WERI-Rb-1 (cell line): ENCODE measurements around the gene ATP8A2.

ENCODE experiments used
- DNase-seq: peaks from one replicate; pipeline ENCODE4 v3.0.0-alpha.2; 2020
- H3K27ac ChIP-seq: fragments of 250-450 bp; sonication (Bioruptor Pico); 2 replicates; pipeline ENCODE4 v1.5.1; 2020; ENCODE audit warnings: mild to moderate bottlenecking, moderate library complexity
- H3K27me3 ChIP-seq: fragments of 250-450 bp; sonication (Bioruptor Pico); 2 replicates; pipeline ENCODE4 v1.5.1; 2021; ENCODE audit warnings: mild to moderate bottlenecking, low read depth, moderate library complexity; ENCODE audit not compliant: insufficient read depth, severe bottlenecking
- H3K36me3 ChIP-seq: fragments of 250-450 bp; sonication (Bioruptor Pico); 2 replicates; pipeline ENCODE4 v1.5.1; 2020; ENCODE audit warnings: mild to moderate bottlenecking, moderate library complexity
- H3K4me3 ChIP-seq: 2 replicates; pipeline ENCODE4 v1.5.1; 2011; ENCODE audit warnings: low read depth, mild to moderate bottlenecking, control low read depth, low read length
- H3K9me3 ChIP-seq: fragments of 250-450 bp; sonication (Bioruptor Pico); 2 replicates; pipeline ENCODE4 v1.5.1; 2021; ENCODE audit warnings: mild to moderate bottlenecking, moderate library complexity; ENCODE audit not compliant: severe bottlenecking
- CTCF ChIP-seq: IDR thresholded peaks from 2 replicates; pipeline ENCODE4 v1.5.1; 2011; ENCODE audit warnings: low read depth, mild to moderate bottlenecking, control low read depth, inconsistent platforms, low read length

The ATP8A2 gene

DNA sequence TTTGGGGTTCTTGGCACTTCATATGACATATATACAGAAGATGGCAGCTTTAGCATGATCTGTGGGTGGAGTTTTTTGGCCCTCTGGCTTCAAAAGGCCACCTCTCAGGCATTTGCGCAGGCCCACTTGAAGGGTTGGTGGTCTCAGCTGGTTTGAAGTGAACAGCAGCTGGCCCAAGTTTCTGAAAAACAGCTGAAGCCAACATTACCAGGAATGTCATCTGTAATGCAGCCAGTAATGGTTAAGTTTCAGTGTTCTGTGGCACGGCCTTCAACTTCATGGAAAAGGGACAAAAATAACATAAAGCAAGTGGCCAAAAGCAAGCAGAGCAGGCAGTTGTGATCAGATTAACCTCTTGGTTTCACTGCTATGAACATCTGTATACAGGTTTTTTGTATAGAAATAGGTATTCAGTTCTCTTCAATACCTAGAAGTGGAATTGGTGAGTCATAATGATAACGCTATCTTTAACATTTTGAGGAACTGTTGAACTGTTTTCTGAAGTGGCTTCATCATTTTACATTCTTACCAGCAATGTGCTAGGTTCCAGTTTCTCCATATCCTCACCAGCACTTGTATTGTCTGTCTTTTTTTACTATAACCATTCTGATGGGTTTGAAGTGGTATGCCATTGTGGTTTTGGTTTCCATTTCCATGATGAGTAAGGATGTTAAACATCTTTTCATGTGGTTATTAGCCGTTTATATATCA is 434.6 kb downstream of the ATP8A2 start:
- Histone ChIP-seq H3K9me3 (no peaks in the 10 kb centered on the region), H3K27me3 (no peaks in the 10 kb centered on the region), H3K27ac (no peak overlapping the region), H3K4me3 (no peak overlapping the region), H3K36me3 (no peaks in the 10 kb centered on the region)
- TF ChIP-seq CTCF = no peak
- DNase-seq = no peak

- Histone ChIP-seq H3K4me3 (no peak overlapping the region), H3K27me3 (no peaks in the 10 kb centered on the region), H3K9me3 (no peaks in the 10 kb centered on the region), H3K36me3 (no peaks in the 10 kb centered on the region), H3K27ac (no peak overlapping the region)
- DNase-seq = no peak
- no peak for TF ChIP-seq CTCF
These were observed 435.8 kb downstream of the ATP8A2 start for GRCh38 chr13:25807562-25807961.

DNA sequence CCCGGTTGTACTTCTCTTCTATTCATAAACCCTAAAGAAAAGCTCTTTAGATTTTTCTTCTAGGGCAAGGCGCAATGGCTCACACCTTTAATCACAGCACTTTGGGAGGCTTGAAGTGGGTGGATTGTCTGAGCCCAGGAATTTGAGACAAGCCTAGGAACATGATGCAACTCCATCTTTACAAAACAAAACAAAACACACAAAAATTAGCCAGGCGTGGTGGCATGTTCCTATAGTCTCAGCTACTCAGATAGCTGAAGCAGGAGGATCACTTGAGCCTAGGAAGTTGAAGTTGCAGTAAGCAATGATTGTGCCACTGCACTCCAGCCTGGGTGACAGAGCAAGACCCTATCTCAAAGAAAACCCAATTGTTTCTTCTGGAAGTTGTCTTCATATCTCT is 439.7 kb downstream of the ATP8A2 start:
- Histone ChIP-seq H3K9me3 (no peaks in the 10 kb centered on the region), H3K27me3 (no peaks in the 10 kb centered on the region), H3K27ac (no peak overlapping the region), H3K36me3 (no peaks in the 10 kb centered on the region), H3K4me3 (no peak overlapping the region)
- TF ChIP-seq CTCF = no peak
- no peak for DNase-seq

GRCh38 chr13:25816239-25816638 is 444.5 kb downstream of the ATP8A2 start:
- no peak overlapping the region for H3K4me3 ChIP-seq
- H3K9me3 ChIP-seq = no peaks in the 10 kb centered on the region
- DNase-seq = no peak
- H3K27ac ChIP-seq = no peak overlapping the region
- no peaks in the 10 kb centered on the region for H3K36me3 ChIP-seq
- no peaks in the 10 kb centered on the region for H3K27me3 ChIP-seq
- no peak for TF ChIP-seq CTCF

DNA sequence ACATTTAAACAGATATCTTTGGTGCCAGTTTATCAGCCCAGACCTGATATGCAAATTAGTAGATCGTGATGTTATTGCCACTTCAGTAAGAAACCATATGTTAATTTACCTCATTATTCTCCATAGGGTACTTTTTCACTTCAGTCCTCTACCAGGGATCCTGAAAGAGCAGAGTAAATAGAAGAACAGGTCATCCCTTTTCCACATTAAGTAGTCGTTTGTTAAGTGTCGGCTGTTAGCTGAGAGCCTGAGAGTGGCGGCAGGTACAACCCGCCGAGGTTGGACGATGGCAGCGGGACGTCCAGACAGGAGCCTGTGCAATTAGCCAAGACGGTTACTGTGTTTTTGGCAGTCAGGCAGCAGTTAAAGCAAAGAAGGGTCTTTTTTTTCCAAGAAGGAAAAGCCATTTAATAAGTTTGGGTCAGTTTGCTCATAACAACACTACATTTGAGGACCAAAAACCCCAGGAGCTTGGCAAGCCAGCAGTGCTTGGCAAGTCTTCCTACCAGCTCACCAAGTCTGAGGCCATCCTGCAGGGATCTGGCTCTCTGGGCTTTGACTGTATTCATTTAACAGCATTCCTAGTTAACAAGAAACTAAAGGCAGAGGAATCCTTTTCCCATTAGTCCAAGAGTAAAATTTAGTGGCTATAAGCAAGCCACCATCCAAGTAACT is 448.2 kb downstream of the ATP8A2 start:
- H3K27ac ChIP-seq = no peak overlapping the region

More for the DNA sequence above, 448.2 kb downstream of the ATP8A2 start:
- no peak for DNase-seq
- peaks cover 2% of the 10 kb centered on the region for H3K9me3 ChIP-seq
- no peak for TF ChIP-seq CTCF
- no peaks in the 10 kb centered on the region for H3K36me3 ChIP-seq
- no peaks in the 10 kb centered on the region for H3K27me3 ChIP-seq
- no peak overlapping the region for H3K4me3 ChIP-seq
